Uterus (tissue), 4 donors: ENCODE data around the gene PTPRR. TPM values are rescaled to one million over a fixed set of nuclear protein-coding genes. Genes with fewer than 3 reads are reported as not detected.

Experiments used
- DNase-seq, 2 donors: peaks; one replicate each; pipeline ENCODE4 v3.0.0-alpha.2; 2019 to 2020
- H3K27ac ChIP-seq, 2 donors: fragments of 200-600 bp; sonication (generic); 1 replicate in 1 of 2; 2 replicates in 1 of 2; pipeline ENCODE4 v1.5.1; 2016 to 2018
- H3K27me3 ChIP-seq, 2 donors: fragments of 200-600 bp; sonication (generic); one replicate each; pipeline ENCODE4 v1.5.1; 2018 to 2019; ENCODE audit warnings: control low read depth in 1 of 2
- H3K36me3 ChIP-seq, 2 donors: fragments of 200-600 bp; sonication (generic); one replicate each; pipeline ENCODE4 v1.5.1; 2019; ENCODE audit warnings: control low read depth in 1 of 2
- H3K4me1 ChIP-seq, 2 donors: fragments of 200-600 bp; sonication (generic); one replicate each; pipeline ENCODE4 v1.5.1; 2018 to 2019; ENCODE audit warnings: control low read depth in 1 of 2
- H3K4me3 ChIP-seq, 2 donors: fragments of 200-600 bp; sonication (generic); 1 replicate in 1 of 2; 2 replicates in 1 of 2; pipeline ENCODE4 v1.5.1; 2018 to 2019; ENCODE audit warnings: mild to moderate bottlenecking in 1 of 2
- H3K9me3 ChIP-seq, 2 donors: fragments of 200-600 bp; sonication (generic); one replicate each; pipeline ENCODE4 v1.5.1; 2019; ENCODE audit warnings: control low read depth in 1 of 2
- CTCF ChIP-seq, 4 experiments: fragments of 200-600 bp in 2 of 4; fragments of 450-650 bp in 2 of 4; sonication (generic) in 2 of 4; IDR thresholded peaks; one replicate each; pipeline ENCODE4 v1.5.1; 2016 to 2019; ENCODE audit warnings: antibody characterized with exemption in 4 of 4, mild to moderate bottlenecking in 2 of 4, moderate library complexity in 1 of 4
- POLR2A ChIP-seq, 2 donors: fragments of 450-650 bp; IDR thresholded peaks; one replicate each; pipeline ENCODE4 v1.6.1; 2016; ENCODE audit warnings: antibody characterized with exemption in 2 of 2, mild to moderate bottlenecking in 1 of 2, moderate library complexity in 1 of 2
- intact Hi-C: fragments of 100-400 bp; cut with DNase I; formaldehyde crosslinking; loops from one replicate; pipeline ENCODE4 v1.15.1; 2023; ENCODE audit warnings: low total_unique reads
- total RNA-seq, 4 donors: library from RNA; depleted of rRNA in 3 of 4; stranded (reverse); fragments of >200 nt in 3 of 4; gene quantifications; one replicate each; pipeline versions ENCODE4 v1.1.0 to v1.2.4, GENCODE V29; 2014 to 2023
- donor health status: DM: yes; HTN: yes; CAD: no.

The PTPRR gene
- total RNA-seq, 4 donors from 2014 or later: 0.62 to 43.3 (median 7.6) TPM

GRCh38 chr12:70907412-70907811 lies 13.1 kb downstream of the PTPRR start:
- Histone ChIP-seq H3K9me3 (no peaks in the 10 kb centered on the region), H3K4me3 (no peak overlapping the region), H3K27me3 (no peaks in the 10 kb centered on the region), H3K4me1 (no peaks in the 10 kb centered on the region), H3K36me3 (no peaks in the 10 kb centered on the region), H3K27ac (no peak overlapping the region)
- TF ChIP-seq POLR2A (IDR thresholded peaks at IDR 0.05) (no peak), CTCF (IDR thresholded peaks at IDR 0.05) (no peak)
- intact Hi-C loops: no loop called here
- DNase-seq: no peak

DNA sequence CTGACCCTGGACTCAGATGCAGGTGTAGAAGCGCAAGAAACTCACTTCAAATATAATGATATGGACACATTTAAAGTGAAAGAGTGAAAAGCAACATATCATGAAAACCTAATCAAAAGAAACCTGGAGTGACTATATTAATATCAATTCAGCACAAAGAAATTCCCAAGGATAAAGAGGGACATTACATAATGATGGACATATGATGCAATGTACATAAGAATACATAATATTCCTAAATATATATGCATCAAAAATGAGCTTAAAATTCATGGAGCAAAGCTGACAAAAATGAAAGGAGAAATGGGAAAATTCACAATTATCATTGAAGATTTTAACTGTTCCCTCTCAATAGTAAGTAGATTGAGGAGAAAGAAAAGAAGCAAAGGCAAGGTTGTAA lies 24.6 kb downstream of the PTPRR start:
- Histone ChIP-seq H3K27me3 (no peaks in the 10 kb centered on the region), H3K4me1 (no peaks in the 10 kb centered on the region), H3K9me3 (no peaks in the 10 kb centered on the region), H3K36me3 (no peaks in the 10 kb centered on the region), H3K27ac (no peak overlapping the region), H3K4me3 (no peak overlapping the region)
- TF ChIP-seq CTCF (IDR thresholded peaks at IDR 0.05) (no peak), POLR2A (IDR thresholded peaks at IDR 0.05) (no peak)
- DNase-seq: no peak
- intact Hi-C loops: no loop called here

DNA sequence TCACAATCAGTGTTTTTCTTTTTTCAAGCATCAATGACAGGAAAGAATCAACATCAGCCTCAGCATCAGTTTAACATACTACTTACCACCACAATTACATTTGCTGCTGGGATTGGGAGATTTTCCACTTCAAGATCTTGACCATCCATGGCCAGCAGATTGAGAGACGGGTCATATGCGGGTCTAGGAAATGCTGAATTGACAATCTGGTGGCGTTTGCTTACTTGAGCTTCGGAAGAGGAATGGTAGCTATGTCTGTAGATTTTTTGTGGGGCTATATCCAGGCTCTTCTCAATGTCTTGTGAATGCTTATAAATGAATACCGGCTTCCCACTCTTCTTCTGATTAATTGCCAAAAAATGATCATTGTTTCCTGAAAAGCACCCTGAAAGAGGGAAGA lies 27.9 kb downstream of the PTPRR start:
- no peaks in the 10 kb centered on the region for H3K27me3 ChIP-seq
- no peaks in the 10 kb centered on the region for H3K4me1 ChIP-seq
- no peaks in the 10 kb centered on the region for H3K36me3 ChIP-seq
- TF ChIP-seq POLR2A (IDR thresholded peaks at IDR 0.05): no peak
- TF ChIP-seq CTCF (IDR thresholded peaks at IDR 0.05): no peak
- no peaks in the 10 kb centered on the region for H3K9me3 ChIP-seq
- intact Hi-C loops: no loop called here
- no peak overlapping the region for H3K27ac ChIP-seq
- H3K4me3 ChIP-seq: no peak overlapping the region
- DNase-seq: no peak

DNA sequence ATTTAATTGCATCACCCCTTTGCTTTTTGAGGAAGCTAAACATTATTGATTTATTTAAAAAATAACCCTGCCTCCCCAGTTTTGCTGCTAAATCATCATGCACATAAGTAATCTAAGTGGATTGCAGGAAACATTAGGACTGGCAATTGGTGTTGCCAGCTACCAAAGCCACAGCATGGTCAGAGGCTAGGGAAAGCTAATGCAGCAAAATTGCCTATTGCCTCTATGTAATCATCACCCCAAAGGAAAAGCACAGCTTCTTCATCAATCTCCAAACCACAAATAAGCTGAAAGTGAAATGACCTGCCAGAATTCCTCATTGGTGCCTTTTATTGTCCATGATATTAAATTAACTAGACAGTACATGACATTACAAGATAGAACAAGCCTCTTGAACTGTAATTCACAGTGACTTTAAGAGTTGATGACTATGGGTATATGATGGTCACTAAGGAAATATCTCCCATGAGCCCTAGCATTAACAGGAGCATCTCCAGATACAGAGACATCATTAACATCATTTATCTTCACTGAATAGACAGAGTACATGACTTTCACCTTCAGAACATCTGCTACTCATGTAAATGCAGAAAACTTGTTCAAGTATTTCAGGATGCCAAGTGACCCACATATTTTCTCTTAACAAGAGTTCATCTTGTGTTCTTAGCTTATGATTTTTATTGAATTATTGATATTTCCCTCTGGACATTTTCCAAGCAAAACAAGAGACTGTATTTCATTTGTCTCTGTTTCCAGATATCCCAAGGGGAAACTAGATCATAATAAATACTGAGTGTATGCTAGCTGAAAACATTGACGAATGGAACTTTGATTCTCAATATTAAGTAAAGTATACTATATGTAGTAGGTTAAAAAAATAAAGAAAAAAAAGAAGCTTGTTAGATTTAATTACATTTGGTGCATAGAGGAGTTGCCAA lies 29.4 kb downstream of the PTPRR start:
- no peak overlapping the region for H3K27ac ChIP-seq
- H3K4me3 ChIP-seq: no peak overlapping the region
- H3K9me3 ChIP-seq: no peaks in the 10 kb centered on the region
- no peaks in the 10 kb centered on the region for H3K27me3 ChIP-seq
- DNase-seq: no peak
- intact Hi-C loops: no loop called here
- TF ChIP-seq CTCF (IDR thresholded peaks at IDR 0.05) (no peak), POLR2A (IDR thresholded peaks at IDR 0.05) (no peak)
- no peaks in the 10 kb centered on the region for H3K4me1 ChIP-seq
- no peaks in the 10 kb centered on the region for H3K36me3 ChIP-seq

- no peak for DNase-seq
- no peak overlapping the region for H3K27ac ChIP-seq
- H3K27me3 ChIP-seq: no peaks in the 10 kb centered on the region
- H3K4me1 ChIP-seq: no peaks in the 10 kb centered on the region
- TF ChIP-seq POLR2A (IDR thresholded peaks at IDR 0.05): no peak
- no peak for TF ChIP-seq CTCF (IDR thresholded peaks at IDR 0.05)
- no peaks in the 10 kb centered on the region for H3K36me3 ChIP-seq
- intact Hi-C loops: no loop called here
- H3K4me3 ChIP-seq: no peak overlapping the region
- no peaks in the 10 kb centered on the region for H3K9me3 ChIP-seq
Measured at GRCh38 chr12:70885956-70886355, 34.6 kb downstream of the PTPRR start.
